Mesendoderm (in vitro differentiated cells): Measurements from ENCODE around the gene SSR1.

ENCODE experiments used
- DNase-seq: peaks from one replicate; pipeline ENCODE4 v3.0.0; 2013
- H2AK5ac ChIP-seq: 2 replicates; pipeline ENCODE4 v1.6.1; 2013; ENCODE audit warnings: low read length, inconsistent platforms
- H2BK120ac ChIP-seq: 2 replicates; pipeline ENCODE4 v1.6.1; 2013; ENCODE audit warnings: low read depth, mild to moderate bottlenecking, low read length, moderate library complexity, mixed read lengths
- H2BK15ac ChIP-seq: replicated peaks from 2 replicates; pipeline ENCODE4 v1.6.1; 2013; ENCODE audit warnings: low read depth, mild to moderate bottlenecking, moderate library complexity
- H2BK5ac ChIP-seq: 2 replicates; pipeline ENCODE4 v1.6.1; 2013; ENCODE audit warnings: low read length, inconsistent platforms
- H3K18ac ChIP-seq: 2 replicates; pipeline ENCODE4 v1.6.1; 2013; ENCODE audit warnings: mild to moderate bottlenecking, low read length, mixed read lengths
- H3K23ac ChIP-seq: one replicate; pipeline ENCODE4 v1.6.1; 2013; ENCODE audit warnings: low read length
- H3K27ac ChIP-seq: 2 replicates; pipeline ENCODE4 v1.5.1; 2013; ENCODE audit warnings: low read depth, mild to moderate bottlenecking, inconsistent platforms, low read length, moderate library complexity
- H3K27me3 ChIP-seq: 2 replicates; pipeline ENCODE4 v1.6.1; 2013; ENCODE audit warnings: low read length, control low read depth, mild to moderate bottlenecking, inconsistent platforms; ENCODE audit not compliant: insufficient read depth, poor library complexity
- H3K36me3 ChIP-seq: 2 replicates; pipeline ENCODE4 v1.6.1; 2013; ENCODE audit warnings: low read length, inconsistent platforms; ENCODE audit not compliant: control insufficient read depth, insufficient read depth
- H3K4ac ChIP-seq: one replicate; pipeline ENCODE4 v1.6.1; 2013; ENCODE audit warnings: low read depth, mild to moderate bottlenecking, low read length, moderate library complexity
- H3K4me1 ChIP-seq: 2 replicates; pipeline ENCODE4 v1.6.1; 2013; ENCODE audit warnings: low read depth, low read length, inconsistent platforms; ENCODE audit not compliant: control insufficient read depth
- H3K4me2 ChIP-seq: 2 replicates; pipeline ENCODE4 v1.6.1; 2013; ENCODE audit warnings: low read length
- H3K4me3 ChIP-seq: 2 replicates; pipeline ENCODE4 v1.5.1; 2013; ENCODE audit warnings: mild to moderate bottlenecking, low read length
- H3K56ac ChIP-seq: one replicate; pipeline ENCODE4 v1.6.1; 2013; ENCODE audit warnings: low read length
- H3K79me1 ChIP-seq: 2 replicates; pipeline ENCODE4 v1.6.1; 2013; ENCODE audit warnings: low read length, inconsistent platforms
- H3K79me2 ChIP-seq: 2 replicates; pipeline ENCODE4 v1.6.1; 2013; ENCODE audit warnings: mild to moderate bottlenecking, low read length; ENCODE audit not compliant: control insufficient read depth, insufficient read depth
- H3K9ac ChIP-seq: 2 replicates; pipeline ENCODE4 v1.6.1; 2013; ENCODE audit warnings: low read length, inconsistent platforms
- H4K5ac ChIP-seq: one replicate; pipeline ENCODE4 v1.6.1; 2013; ENCODE audit warnings: low read length
- H4K8ac ChIP-seq: one replicate; pipeline ENCODE4 v1.6.1; 2013; ENCODE audit warnings: low read depth, mild to moderate bottlenecking, control low read depth, low read length, moderate library complexity
- WGBS: extraction: QIAGEN DNeasy Blood & Tissue Kit; methylation state at CpG from one replicate; pipeline ENCODE4 v1.1.7; 2013; ENCODE audit warnings: low lambda C conversion rate, missing lambda C conversion rate; ENCODE audit not compliant: insufficient coverage; ENCODE audit errors: extremely low coverage; 5-methylcytosine and 5-hydroxymethylcytosine counted together

The SSR1 gene

GRCh38 chr6:7335519-7335918 is 22.5 kb upstream of the SSR1 start:
- WGBS = no CpG with 5 or more reads among the region's 3 CpGs
- no peak overlapping the region for H2BK15ac ChIP-seq
- no peaks in the 10 kb centered on the region for H3K79me1 ChIP-seq
- H3K79me2 ChIP-seq = no peaks in the 10 kb centered on the region
- no peak overlapping the region for H3K4ac ChIP-seq
- no peak overlapping the region for H2AK5ac ChIP-seq
- no peak overlapping the region for H3K9ac ChIP-seq
- H3K18ac ChIP-seq = no peak overlapping the region
- no peak overlapping the region for H4K5ac ChIP-seq
- H3K36me3 ChIP-seq = no peaks in the 10 kb centered on the region
- H3K56ac ChIP-seq = no peak overlapping the region
- peaks cover 1% of the 10 kb centered on the region for H3K4me1 ChIP-seq
- H3K4me3 ChIP-seq = no peak overlapping the region
- H4K8ac ChIP-seq = no peak overlapping the region
- H3K27ac ChIP-seq = no peak overlapping the region
- no peak overlapping the region for H2BK120ac ChIP-seq
- H3K23ac ChIP-seq = no peak overlapping the region
- no peak overlapping the region for H3K4me2 ChIP-seq
- no peaks in the 10 kb centered on the region for H3K27me3 ChIP-seq
- no peak overlapping the region for H2BK5ac ChIP-seq
- no peak for DNase-seq

GRCh38 chr6:7334685-7335084 is 21.7 kb upstream of the SSR1 start:
- Histone ChIP-seq H3K27ac (no peak overlapping the region), H3K27me3 (no peaks in the 10 kb centered on the region), H2BK5ac (no peak overlapping the region), H3K23ac (no peak overlapping the region), H3K56ac (no peak overlapping the region), H3K4ac (no peak overlapping the region), H3K4me1 (peaks cover 1% of the 10 kb centered on the region), H2AK5ac (no peak overlapping the region), H3K79me1 (no peaks in the 10 kb centered on the region), H2BK15ac (no peak overlapping the region), H3K79me2 (no peaks in the 10 kb centered on the region), H3K4me2 (no peak overlapping the region), H3K18ac (no peak overlapping the region), H3K4me3 (no peak overlapping the region), H3K9ac (no peak overlapping the region), H2BK120ac (no peak overlapping the region), H4K8ac (no peak overlapping the region), H3K36me3 (no peaks in the 10 kb centered on the region), H4K5ac (no peak overlapping the region)
- no peak for DNase-seq
- WGBS = no CpG with 5 or more reads among the region's 3 CpGs

GRCh38 chr6:7332090-7332745 is 19.2 kb upstream of the SSR1 start:
- no peaks in the 10 kb centered on the region for H3K79me2 ChIP-seq
- H4K8ac ChIP-seq = no peak overlapping the region
- no peak overlapping the region for H3K27ac ChIP-seq
- H3K4me1 ChIP-seq = peaks cover 1% of the 10 kb centered on the region
- no CpG with 5 or more reads among the region's 8 CpGs for WGBS
- H3K9ac ChIP-seq = no peak overlapping the region
- peak; percentile 66 for DNase-seq
- H3K56ac ChIP-seq = no peak overlapping the region
- H3K36me3 ChIP-seq = no peaks in the 10 kb centered on the region
- H2AK5ac ChIP-seq = no peak overlapping the region
- H3K4me2 ChIP-seq = no peak overlapping the region
- H3K18ac ChIP-seq = no peak overlapping the region
- H3K4me3 ChIP-seq = no peak overlapping the region
- no peaks in the 10 kb centered on the region for H3K79me1 ChIP-seq
- no peak overlapping the region for H2BK5ac ChIP-seq
- no peak overlapping the region for H2BK15ac ChIP-seq
- H3K4ac ChIP-seq = no peak overlapping the region
- H4K5ac ChIP-seq = no peak overlapping the region
- H2BK120ac ChIP-seq = no peak overlapping the region
- no peak overlapping the region for H3K23ac ChIP-seq
- H3K27me3 ChIP-seq = no peaks in the 10 kb centered on the region

- WGBS = no CpG with 5 or more reads among the region's 7 CpGs
- Histone ChIP-seq H3K27me3 (no peaks in the 10 kb centered on the region), H3K4me3 (no peak overlapping the region), H3K79me1 (no peaks in the 10 kb centered on the region), H2BK15ac (no peak overlapping the region), H2BK5ac (no peak overlapping the region), H3K4ac (no peak overlapping the region), H2AK5ac (no peak overlapping the region), H4K8ac (no peak overlapping the region), H4K5ac (no peak overlapping the region), H3K27ac (no peak overlapping the region), H3K23ac (no peak overlapping the region), H2BK120ac (no peak overlapping the region), H3K4me2 (no peak overlapping the region), H3K56ac (no peak overlapping the region), H3K9ac (no peak overlapping the region), H3K4me1 (peaks cover 1% of the 10 kb centered on the region), H3K18ac (no peak overlapping the region), H3K36me3 (no peaks in the 10 kb centered on the region), H3K79me2 (no peaks in the 10 kb centered on the region)
- no peak for DNase-seq
Measured at GRCh38 chr6:7331452-7331851, 18.5 kb upstream of the SSR1 start.

- no peaks in the 10 kb centered on the region for H3K36me3 ChIP-seq
- no peak for DNase-seq
- H4K8ac ChIP-seq = no peak overlapping the region
- no peak overlapping the region for H2BK5ac ChIP-seq
- no peak overlapping the region for H3K18ac ChIP-seq
- peaks cover 1% of the 10 kb centered on the region for H3K4me1 ChIP-seq
- no peak overlapping the region for H2BK15ac ChIP-seq
- no peak overlapping the region for H2AK5ac ChIP-seq
- no peak overlapping the region for H2BK120ac ChIP-seq
- no peaks in the 10 kb centered on the region for H3K79me1 ChIP-seq
- H3K4me2 ChIP-seq = no peak overlapping the region
- H3K4me3 ChIP-seq = no peak overlapping the region
- H3K27me3 ChIP-seq = no peaks in the 10 kb centered on the region
- H3K23ac ChIP-seq = no peak overlapping the region
- WGBS = no CpG with 5 or more reads among the region's 2 CpGs
- H3K27ac ChIP-seq = no peak overlapping the region
- no peaks in the 10 kb centered on the region for H3K79me2 ChIP-seq
- H3K56ac ChIP-seq = no peak overlapping the region
- no peak overlapping the region for H3K9ac ChIP-seq
- no peak overlapping the region for H4K5ac ChIP-seq
- no peak overlapping the region for H3K4ac ChIP-seq
Measured at GRCh38 chr6:7328243-7328642, 15.2 kb upstream of the SSR1 start.

- no peak overlapping the region for H2BK15ac ChIP-seq
- no peak overlapping the region for H3K9ac ChIP-seq
- no peak overlapping the region for H4K5ac ChIP-seq
- no peak overlapping the region for H2BK120ac ChIP-seq
- no peak overlapping the region for H3K18ac ChIP-seq
- H3K4me1 ChIP-seq = no peaks in the 10 kb centered on the region
- WGBS = no CpG with 5 or more reads among the region's 3 CpGs
- H3K4ac ChIP-seq = no peak overlapping the region
- no peak overlapping the region for H3K4me2 ChIP-seq
- H3K56ac ChIP-seq = no peak overlapping the region
- no peak overlapping the region for H3K23ac ChIP-seq
- no peak overlapping the region for H4K8ac ChIP-seq
- H3K27ac ChIP-seq = no peak overlapping the region
- H2AK5ac ChIP-seq = no peak overlapping the region
- H3K79me2 ChIP-seq = no peaks in the 10 kb centered on the region
- H3K79me1 ChIP-seq = no peaks in the 10 kb centered on the region
- no peaks in the 10 kb centered on the region for H3K27me3 ChIP-seq
- DNase-seq = no peak
- no peaks in the 10 kb centered on the region for H3K36me3 ChIP-seq
- H3K4me3 ChIP-seq = no peak overlapping the region
- no peak overlapping the region for H2BK5ac ChIP-seq
Measured at GRCh38 chr6:7325750-7326149, 12.8 kb upstream of the SSR1 start.
